GM19238 (cell line): ENCODE measurements around the gene SLIT3.
"Not testable (repeated sequence)": the region's sequence is repeated elsewhere in the genome, so short reads cannot be mapped to it uniquely, and the experiment has no call there.

Source experiments
- DNase-seq: peaks from one replicate; pipeline ENCODE4 v3.0.0; 2011; ENCODE audit warnings: low spot score; ENCODE audit not compliant: insufficient read length

Gene SLIT3

GRCh38 chr5:168749391-168750100 lies 551.4 kb downstream of the SLIT3 start:
- no peak for DNase-seq

GRCh38 chr5:168747987-168748777 lies 552.8 kb downstream of the SLIT3 start:
- peak; percentile 48 for DNase-seq

GRCh38 chr5:168746893-168747640 lies 553.9 kb downstream of the SLIT3 start:
- no peak for DNase-seq

GRCh38 chr5:168746126-168746892 lies 554.6 kb downstream of the SLIT3 start:
- DNase-seq, result not testable (repeated sequence)

GRCh38 chr5:168743617-168744016 lies 557.3 kb downstream of the SLIT3 start:
- no peak for DNase-seq

GRCh38 chr5:168742311-168742710 lies 558.6 kb downstream of the SLIT3 start:
- DNase-seq, result not testable (repeated sequence)

GRCh38 chr5:168740811-168741213 lies 560.1 kb downstream of the SLIT3 start:
- no peak for DNase-seq

- no peak for DNase-seq
These were observed 560.7 kb downstream of the SLIT3 start for GRCh38 chr5:168740092-168740800.

- no peak for DNase-seq
These were observed 563.9 kb downstream of the SLIT3 start for GRCh38 chr5:168737066-168737465.

- no peak for DNase-seq
These were observed 564.6 kb downstream of the SLIT3 start for GRCh38 chr5:168736281-168736831.

GRCh38 chr5:168734620-168735300 lies 566.2 kb downstream of the SLIT3 start:
- DNase-seq, result no peak

- DNase-seq, result no peak
These were observed 566.8 kb downstream of the SLIT3 start for GRCh38 chr5:168734119-168734518.

- no peak for DNase-seq
These were observed 572.3 kb downstream of the SLIT3 start for GRCh38 chr5:168728546-168729211.

- DNase-seq, result no peak
These were observed 573.4 kb downstream of the SLIT3 start for GRCh38 chr5:168727547-168727946.

- DNase-seq, result no peak
These were observed 574.6 kb downstream of the SLIT3 start for GRCh38 chr5:168726342-168726741.

GRCh38 chr5:168724227-168724626 lies 576.7 kb downstream of the SLIT3 start:
- no peak for DNase-seq

GRCh38 chr5:168723037-168723436 lies 577.9 kb downstream of the SLIT3 start:
- DNase-seq, result no peak

GRCh38 chr5:168721966-168722365 lies 579.0 kb downstream of the SLIT3 start:
- no peak for DNase-seq
